HPDE6-E6E7 (cell line): Measurements from ENCODE around the gene CACNB4.
A peak's percentile ranks its signal among the peaks of the same experiment; 100 is the strongest.
"Not testable (repeated sequence)": the region's sequence is repeated elsewhere in the genome, so short reads cannot be mapped to it uniquely, and the experiment has no call there.

Source experiments
- DNase-seq: peaks from one replicate; pipeline ENCODE4 v3.0.0; 2011; ENCODE audit warnings: missing footprints; ENCODE audit errors: extremely low spot score

CACNB4 gene

GRCh38 chr2:152051436-152051835, 47.4 kb downstream of the CACNB4 start:
- no peak for DNase-seq

GRCh38 chr2:152050915-152051314, 47.9 kb downstream of the CACNB4 start:
- DNase-seq = no peak

DNA sequence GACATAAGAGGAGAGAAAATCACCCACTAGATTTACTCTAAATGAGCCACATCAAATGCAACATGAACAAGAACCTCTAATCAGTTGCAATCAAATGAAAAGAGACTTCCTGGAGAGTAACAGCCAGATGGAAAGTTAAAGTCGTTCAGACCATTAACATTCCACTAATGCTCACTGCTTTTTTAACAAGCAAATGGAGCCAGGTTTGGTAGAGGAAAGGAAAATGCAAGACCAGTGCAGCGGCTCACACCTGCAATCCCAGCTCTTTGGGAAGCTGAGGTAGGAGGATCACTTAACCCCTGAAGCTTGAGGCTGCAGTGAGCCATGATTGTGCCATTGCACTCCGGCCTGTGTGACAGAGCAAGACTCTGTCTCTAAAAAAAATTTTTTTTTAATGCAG, 48.5 kb downstream of the CACNB4 start:
- DNase-seq = no peak

GRCh38 chr2:152049541-152049940, 49.3 kb downstream of the CACNB4 start:
- no peak for DNase-seq

GRCh38 chr2:152047824-152048471, 50.9 kb downstream of the CACNB4 start:
- DNase-seq = no peak

GRCh38 chr2:152046940-152047339, 51.9 kb downstream of the CACNB4 start:
- DNase-seq = no peak

DNA sequence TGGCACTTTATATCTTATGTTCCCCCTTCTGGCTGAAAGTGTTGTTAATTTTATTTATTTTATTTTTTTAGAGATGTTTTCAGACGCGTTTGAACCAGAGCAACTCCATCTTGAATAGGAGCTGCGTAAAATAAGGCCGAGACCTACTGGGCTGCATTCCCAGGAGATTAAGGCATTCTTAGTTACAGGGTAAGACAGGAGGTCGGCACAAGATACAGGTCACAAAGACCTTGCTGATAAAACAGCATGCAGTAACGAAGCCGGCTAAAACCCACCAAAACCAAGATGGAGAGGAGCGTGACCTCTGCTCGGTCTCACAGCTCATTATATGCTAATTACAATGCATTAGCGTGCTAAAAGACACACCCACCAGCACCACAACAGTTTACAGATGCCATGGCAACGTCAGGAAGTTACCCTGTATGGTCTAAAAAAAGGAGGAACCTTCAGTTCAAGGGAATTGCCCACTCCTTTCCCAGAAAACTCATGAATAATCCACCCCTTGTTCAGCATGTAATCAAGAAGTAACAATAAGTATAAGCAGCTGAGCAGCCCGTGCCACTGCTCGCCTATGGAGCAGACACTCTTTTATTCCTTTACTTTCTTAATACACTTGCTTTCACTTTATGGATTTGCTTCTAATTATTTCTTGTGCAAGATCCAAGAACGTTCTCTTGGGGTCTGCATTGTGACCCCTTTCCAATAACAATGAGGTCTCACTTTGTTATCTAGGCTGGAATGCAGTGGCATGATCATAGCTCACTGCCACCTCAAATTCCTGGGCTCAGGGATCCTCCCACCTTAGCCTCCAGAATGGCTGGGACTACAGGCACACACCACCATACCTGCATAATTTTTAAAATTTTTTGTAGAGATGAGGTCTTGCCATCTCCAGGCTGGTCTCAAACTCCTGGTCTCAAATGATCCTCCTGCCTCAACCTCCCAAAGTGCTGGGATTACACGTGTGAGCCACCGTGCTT, 55.9 kb downstream of the CACNB4 start:
- no peak for DNase-seq

GRCh38 chr2:152038441-152038958, 60.3 kb downstream of the CACNB4 start:
- no peak for DNase-seq

DNA sequence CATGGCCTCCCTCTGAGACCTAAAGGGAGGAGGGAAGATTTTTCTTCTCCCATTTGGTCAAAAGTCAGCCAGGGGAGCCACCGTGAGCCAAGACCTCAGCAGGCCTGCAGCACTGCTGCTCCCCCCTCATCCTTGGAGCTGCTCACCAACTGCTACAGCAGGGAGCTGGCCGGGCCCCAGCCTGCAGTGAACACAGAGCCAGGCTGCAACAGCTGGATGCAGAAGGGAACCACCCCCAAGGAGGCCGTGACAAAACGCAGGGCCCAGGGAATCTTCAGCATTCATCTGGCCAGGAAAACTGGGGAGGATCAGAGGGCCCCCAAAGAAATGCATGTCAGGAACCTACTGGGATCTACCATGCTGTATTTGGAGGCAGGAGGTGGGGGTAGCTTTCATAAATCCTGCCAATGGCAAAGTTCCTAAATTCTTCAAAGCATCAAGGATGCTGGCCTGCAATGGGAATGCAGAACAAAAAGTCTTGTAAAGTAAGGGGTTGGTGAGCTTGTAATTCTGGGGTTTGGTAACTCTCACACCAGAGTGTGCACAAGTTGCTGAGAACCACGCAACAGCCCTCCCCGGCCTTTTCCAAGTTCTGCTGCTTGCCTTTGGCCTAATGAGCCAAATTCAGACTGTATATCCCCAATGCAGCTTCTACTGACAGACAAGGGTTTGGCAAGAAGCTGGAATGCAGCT, 61.0 kb downstream of the CACNB4 start:
- no peak for DNase-seq

DNA sequence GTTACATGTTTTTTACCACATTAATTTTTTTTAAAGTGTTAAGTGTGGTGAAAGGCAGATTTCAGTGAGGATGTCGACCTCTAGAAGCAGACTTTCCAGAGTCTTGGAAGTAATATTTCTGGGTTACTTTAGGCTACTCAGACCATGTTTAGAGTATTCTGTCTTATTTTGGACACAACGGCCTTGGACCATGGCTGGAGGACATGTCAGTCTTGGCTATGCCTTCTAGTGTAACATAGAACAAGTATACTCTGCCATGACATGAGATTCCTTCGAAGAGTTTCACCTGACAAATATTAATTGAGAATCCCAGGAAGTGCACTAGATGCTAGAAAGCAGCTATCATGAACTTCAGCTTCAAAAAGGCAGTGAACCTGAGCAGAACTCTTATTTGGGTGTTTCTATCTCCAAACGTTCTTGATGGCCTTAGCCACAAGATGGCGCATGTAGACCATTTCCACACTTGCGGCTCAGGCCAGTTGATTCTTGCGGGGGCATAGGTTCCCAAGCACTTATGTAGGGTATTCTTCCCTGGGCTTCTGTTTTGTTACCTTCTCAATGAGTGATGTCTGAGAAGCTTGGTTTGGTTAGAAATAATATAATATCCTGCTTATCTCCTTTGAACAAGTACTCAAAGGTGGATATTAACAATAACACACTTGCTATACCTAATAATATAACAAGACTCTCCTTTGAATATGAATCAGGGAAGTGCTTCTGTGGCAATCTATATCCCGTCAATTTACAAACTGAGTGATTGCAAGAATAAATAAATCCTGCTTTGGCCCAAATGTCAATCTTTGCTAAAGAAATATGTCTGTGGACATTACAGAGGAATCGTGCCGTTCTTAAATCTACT, 62.0 kb downstream of the CACNB4 start:
- DNase-seq = peak; percentile 60

DNA sequence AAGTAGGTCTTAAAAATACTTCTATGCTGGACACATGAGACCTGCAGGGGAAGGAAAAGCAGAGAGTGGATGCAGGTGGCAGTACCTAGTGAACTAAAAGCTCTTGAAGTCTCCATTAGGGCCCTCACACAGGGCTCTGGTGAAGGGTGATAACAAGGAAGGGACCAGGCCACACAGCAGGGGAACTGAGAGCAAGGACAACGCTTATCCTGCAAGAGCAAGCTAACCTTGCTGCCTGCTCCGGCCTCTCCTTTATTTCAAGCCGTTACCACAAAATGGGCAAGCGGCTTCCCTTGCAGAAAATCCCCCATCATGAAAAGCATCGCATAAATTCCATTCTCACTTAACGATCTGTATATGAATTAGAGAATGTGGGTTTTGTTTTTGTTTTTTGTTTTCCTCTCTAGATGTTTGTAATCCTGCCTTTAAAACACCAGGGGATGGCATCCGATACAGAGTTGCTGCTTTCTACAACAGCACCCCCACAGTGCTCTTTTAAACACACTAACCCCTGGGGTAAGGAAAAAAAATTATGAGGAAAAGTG, 64.5 kb downstream of the CACNB4 start:
- DNase-seq = no peak

DNA sequence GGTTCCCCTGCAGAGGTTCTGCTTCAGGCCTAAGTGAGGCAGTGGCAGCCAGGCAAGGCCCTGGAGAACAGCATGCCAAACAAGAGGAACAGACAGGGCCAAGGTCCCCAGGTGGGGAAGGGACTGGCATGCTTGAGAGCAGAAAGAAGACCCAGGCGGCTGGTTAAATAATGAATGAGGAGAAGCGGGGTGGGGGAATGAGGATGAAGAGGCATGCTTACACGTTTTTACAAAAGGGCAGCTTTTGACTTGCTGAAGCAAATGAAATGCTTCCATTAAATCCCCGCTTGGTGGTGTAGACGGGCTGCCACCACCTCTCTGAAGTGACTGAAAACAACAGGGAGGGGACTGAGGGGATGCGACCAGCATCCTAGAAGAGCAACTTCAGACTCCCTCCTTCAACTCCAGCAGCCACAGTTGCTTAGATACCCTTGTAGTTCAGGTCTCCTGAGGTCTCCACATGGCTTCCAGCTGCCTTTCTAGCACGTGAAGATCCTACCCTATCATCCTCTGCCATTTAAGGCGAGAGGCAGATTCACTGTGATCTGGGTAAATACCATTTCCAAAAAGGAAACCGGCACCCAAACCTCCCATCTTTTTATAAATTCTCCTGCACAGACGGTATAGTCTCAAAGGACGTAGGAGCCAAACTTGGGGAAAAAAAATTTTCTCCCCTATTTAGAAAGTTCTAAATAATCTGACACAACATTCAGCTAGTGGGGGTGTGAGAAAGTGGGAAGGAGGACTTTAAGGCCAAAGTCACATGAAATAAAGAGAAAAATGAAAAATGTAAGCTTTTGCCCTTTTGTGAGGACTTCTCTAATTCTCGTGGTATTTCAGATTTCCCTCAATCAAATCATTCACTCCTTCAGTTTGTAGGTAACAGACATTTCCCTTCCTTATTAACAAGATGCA, 65.6 kb downstream of the CACNB4 start:
- DNase-seq = no peak

- no peak for DNase-seq
Measured at GRCh38 chr2:152031747-152032306, 67.0 kb downstream of the CACNB4 start.

- DNase-seq = not testable (repeated sequence)
Measured at GRCh38 chr2:152030596-152031328, 68.1 kb downstream of the CACNB4 start.

DNA sequence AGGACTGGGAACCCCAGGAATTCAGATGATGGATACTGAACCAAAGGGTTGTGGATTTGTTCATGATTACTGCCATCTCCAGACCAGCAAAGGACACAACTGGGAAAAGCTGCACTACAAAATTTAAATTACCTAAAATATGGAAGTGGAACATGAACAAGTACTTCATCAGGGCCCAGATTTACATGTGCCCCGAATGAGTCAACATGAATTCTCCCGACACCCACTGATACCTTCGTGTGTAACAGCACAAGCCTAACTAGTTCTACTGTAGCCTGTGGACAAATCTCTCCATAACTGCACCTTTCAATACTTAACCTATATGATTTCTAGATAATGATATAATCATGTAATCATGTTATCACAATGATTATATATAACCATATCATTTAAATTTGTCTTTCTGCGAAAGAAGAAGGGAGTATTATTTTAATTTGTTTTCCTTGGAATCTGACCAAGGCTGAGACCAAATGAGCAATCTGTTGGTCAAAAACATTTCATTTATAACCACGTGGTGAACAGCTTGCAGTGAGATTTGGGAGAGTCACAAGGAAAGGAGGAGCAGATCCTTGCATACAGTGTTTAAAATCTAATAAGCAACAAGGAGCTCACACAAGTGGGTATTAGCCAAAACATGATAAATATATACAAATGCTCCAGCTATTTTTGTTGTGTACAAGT, 70.5 kb downstream of the CACNB4 start:
- no peak for DNase-seq

DNA sequence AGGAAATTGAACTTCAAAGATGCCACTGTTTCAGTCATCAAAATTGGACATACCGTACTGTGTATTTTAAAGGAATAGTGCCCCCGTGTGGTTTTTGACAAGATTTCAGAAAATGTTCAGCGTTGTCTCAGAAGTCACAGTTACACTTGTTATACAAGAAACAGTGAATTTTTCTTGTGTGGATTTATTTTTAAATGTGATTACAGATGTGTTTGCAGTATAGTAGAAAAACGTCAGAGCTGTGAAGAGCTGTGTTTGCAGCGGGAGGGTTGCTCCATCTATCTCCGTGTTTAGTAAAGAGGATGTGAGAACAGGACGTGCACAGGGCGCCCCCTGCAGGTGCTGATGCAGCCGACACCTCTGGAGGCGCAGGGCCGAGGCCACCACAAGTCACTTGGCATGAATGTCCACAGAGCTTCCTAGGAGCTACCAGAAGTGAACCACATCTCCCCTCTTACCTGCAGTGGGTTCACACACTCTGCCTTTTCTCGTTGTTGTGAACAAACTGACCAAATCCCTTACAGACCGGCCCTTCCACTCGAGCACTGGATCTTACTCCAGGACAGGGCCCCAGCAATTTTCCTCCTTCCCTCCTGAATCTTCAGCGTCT, 73.1 kb downstream of the CACNB4 start:
- peak; percentile 38 for DNase-seq

DNA sequence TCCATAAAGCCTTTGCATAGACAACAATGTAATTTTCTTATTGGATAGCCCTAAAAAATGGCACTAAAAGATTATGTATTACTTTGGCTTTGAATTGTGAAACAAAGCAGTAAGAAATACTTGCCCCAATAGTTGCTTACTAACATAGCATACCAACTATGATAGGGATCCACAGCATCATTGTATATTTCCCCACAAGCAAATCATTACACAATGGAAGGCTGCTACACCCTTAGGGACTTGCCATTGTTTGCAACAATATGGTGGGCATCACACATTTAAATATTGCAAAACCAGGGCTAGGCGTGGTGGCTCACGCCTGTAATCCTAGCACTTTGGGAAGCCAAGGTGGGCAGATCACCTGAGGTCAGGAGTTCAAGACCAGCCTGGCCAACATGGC, 74.4 kb downstream of the CACNB4 start:
- no peak for DNase-seq

DNA sequence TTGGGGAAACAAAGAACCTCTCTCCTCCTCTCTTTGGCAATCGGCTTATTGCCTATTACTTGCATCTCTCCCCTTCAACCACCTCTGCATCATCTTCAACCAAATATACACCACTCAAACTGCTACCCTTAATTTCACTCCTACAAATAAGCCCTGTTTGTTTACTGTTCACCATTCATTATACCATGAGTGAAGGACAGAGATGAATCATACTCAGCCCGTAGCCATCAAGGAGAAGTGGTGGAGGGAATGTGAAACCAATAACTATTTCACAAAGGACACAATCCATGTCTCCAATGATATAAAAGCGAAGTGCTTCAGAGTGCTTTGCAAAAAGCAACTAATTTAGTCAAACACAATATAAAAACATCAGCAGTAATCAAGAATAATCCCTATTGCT, 76.8 kb downstream of the CACNB4 start:
- no peak for DNase-seq
